LNCaP clone FGC (cell line): ENCODE measurements around the gene NME7.
A peak's percentile ranks its signal among the peaks of the same experiment; 100 is the strongest.
"Not testable (repeated sequence)": the region's sequence is repeated elsewhere in the genome, so short reads cannot be mapped to it uniquely, and the experiment has no call there.

Experiments used
- DNase-seq: peaks from one replicate; pipeline ENCODE4 v3.0.0-alpha.2; 2011; ENCODE audit warnings: low read depth
- H3K4me3 ChIP-seq: 2 replicates; pipeline ENCODE4 v1.5.1; 2011; ENCODE audit warnings: mild to moderate bottlenecking, low read depth, low read length, control low read depth
- TF ChIP-seq, protein P1 (sequence below): IDR thresholded peaks from 2 replicates; pipeline ENCODE4 v1.5.1; 2012; ENCODE audit warnings: mild to moderate bottlenecking; ENCODE audit not compliant: control insufficient read depth, insufficient read depth; ENCODE audit errors: extremely low read depth

NME7 gene

DNA sequence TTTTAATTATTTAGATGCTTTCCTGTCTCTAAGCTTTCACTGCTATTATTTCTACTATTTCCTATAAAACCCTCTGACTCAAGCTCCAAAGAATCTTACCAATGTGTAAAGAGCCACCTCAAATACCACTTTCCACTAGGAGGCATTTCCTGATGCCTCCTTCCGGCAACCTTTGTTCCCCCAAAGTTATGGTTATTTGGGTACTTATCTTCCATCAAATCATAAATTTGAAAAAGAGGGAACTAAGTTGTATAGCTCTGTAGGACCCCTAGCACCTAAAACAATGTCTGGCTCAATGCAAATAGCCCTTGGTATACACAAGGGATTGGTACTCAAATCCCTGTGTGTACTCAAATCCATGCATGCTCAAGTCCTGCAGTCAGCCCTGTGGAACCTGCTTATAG lies 79.6 kb downstream of the NME7 start:
- no peak overlapping the region for H3K4me3 ChIP-seq
- DNase-seq: no peak
- TF ChIP-seq, protein P1, sequence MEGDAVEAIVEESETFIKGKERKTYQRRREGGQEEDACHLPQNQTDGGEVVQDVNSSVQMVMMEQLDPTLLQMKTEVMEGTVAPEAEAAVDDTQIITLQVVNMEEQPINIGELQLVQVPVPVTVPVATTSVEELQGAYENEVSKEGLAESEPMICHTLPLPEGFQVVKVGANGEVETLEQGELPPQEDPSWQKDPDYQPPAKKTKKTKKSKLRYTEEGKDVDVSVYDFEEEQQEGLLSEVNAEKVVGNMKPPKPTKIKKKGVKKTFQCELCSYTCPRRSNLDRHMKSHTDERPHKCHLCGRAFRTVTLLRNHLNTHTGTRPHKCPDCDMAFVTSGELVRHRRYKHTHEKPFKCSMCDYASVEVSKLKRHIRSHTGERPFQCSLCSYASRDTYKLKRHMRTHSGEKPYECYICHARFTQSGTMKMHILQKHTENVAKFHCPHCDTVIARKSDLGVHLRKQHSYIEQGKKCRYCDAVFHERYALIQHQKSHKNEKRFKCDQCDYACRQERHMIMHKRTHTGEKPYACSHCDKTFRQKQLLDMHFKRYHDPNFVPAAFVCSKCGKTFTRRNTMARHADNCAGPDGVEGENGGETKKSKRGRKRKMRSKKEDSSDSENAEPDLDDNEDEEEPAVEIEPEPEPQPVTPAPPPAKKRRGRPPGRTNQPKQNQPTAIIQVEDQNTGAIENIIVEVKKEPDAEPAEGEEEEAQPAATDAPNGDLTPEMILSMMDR: no peak

DNA sequence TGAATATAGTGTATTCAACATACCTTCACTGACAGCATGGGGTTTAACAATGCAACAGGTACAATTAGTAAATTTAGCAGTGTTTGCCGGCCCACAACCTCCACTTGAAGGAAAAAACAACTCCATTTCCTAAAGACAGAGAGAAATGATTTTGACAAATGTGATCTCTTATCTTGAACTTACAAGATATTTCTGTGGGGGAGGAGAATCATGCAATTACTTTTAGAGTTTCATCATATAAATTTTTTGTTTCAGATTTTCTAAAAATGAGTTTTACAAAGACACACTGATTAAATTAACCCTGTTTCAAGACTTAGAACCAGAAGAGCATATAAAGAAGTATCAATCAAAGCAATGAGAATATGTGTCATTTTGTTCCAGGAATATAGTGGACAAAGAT lies 80.3 kb downstream of the NME7 start:
- TF ChIP-seq, protein P1: no peak
- no peak for DNase-seq
- H3K4me3 ChIP-seq: no peak overlapping the region

DNA sequence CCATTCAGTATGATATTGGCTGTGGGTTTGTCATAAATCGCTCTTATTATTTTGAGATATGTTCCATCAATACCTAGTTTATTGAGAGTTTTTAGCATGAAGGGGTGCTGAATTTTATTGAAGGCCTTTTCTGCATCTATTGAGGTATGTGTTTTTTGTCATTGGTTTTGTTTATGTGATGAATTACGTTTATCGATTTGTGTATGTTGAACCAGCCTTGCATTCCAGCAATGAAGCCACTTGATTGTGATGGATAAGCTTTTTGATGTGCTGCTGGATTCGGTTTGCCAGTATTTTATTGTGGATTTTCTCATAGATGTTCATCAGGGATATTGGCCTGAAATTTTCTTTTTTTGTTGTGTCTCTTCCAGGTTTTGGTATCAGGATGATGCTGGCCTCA lies 86.0 kb downstream of the NME7 start:
- not testable (repeated sequence) for DNase-seq, H3K4me3 ChIP-seq

DNA sequence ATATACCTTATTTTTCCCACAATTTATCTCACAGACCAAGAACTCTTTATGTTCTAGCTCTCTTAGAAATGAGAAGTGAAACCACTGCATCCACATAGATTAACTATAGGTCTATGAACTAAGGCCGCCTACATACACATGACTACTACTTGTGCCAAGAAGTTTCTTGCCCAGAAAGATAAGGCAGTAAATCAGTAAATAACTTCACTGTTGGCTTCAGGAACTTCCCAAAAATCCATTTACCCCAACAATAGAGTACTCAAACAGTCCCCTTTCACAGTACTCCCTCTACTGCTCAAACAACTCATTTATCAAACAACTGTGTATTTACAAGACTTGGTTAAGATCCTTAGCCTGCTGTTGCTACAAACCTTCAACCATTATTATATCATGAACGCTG lies 96.5 kb downstream of the NME7 start:
- DNase-seq: peak; percentile 4
- no peak overlapping the region for H3K4me3 ChIP-seq
- TF ChIP-seq, protein P1: 0 out of 2 replicates have a peak, but pooled peaks have one; percentile 22

DNA sequence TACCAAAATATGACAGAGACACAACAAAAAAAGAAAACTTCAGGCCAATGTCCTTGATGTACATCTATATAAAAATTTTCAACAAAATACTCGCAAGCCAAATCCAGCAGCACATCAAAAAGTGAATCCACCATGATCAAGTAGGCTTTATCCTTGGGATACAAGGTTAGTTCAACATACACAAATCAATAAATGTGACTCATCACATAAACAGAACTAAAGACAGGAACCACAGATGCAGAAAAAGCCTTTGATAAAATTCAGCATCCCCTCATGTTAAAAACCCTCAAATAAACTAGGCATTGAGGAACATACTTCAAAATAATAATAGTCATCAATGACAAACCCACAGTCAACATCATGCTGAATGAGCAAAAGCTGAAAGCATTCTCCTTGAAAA lies 101.5 kb downstream of the NME7 start:
- TF ChIP-seq, protein P1: no peak
- no peak overlapping the region for H3K4me3 ChIP-seq
- no peak for DNase-seq

DNA sequence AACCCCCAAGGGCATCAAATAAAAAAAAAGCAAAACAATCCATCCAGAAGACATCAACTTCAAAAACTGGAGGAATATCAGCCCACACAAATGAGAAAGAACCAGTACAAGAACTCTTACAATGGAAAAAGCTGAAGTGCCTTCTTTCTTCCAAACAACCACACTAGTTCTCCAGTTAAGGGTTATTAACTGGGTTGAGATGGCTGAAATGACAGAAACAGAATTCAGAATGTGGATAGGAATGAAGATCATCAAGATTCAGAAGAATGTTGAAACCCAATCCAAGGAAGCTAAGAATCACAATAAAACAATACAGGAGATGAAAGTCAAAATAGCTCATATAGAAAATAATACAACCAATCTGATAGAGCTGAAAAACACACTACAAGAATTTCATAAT lies 104.5 kb downstream of the NME7 start:
- TF ChIP-seq, protein P1: no peak
- no peak overlapping the region for H3K4me3 ChIP-seq
- DNase-seq: no peak

DNA sequence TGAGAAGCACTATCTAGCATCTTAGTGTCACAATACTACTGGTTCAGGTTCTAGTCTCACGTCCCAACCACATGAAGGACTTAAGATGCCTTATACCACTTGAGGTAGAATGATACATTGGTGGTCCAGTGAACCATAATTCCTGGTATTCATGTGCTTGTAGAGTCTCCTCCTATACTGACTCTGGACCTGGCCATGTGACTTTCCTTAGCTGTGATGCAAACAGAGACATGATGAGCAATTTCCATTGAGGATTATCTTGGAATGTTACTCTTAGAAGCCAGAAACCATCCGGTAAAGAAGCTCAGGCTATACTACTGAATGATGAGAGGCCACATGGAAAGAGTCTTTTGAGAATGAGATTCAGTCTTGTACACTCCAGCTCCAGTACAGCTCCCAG lies 105.7 kb downstream of the NME7 start:
- no peak for DNase-seq
- no peak overlapping the region for H3K4me3 ChIP-seq
- TF ChIP-seq, protein P1: no peak
